K562 (cell line): Measurements from ENCODE around the gene DNAJC6. TPM values are rescaled to one million over a fixed set of nuclear protein-coding genes. Genes with fewer than 3 reads are reported as not detected.

Source experiments
- ARID1B ChIP-seq: fragments of 450-650 bp; IDR thresholded peaks from 2 replicates; pipeline ENCODE4 v1.6.1; 2016; ENCODE audit warnings: antibody characterized with exemption, mild to moderate bottlenecking, inconsistent platforms
- ATF1 ChIP-seq, 2 experiments: fragments of 450-650 bp in 1 of 2; IDR thresholded peaks; 2 replicates each; pipeline ENCODE4 v1.6.1; 2016; ENCODE audit warnings: missing compliant biosample characterization in 1 of 2, missing genetic modification characterization in 1 of 2
- CSDE1 ChIP-seq, 2 experiments: fragments of 450-650 bp; IDR thresholded peaks; 2 replicates each; pipeline ENCODE4 v1.6.1; 2016; ENCODE audit warnings: mild to moderate bottlenecking in 1 of 2
- ELF1 ChIP-seq: fragments of 200-800 bp; sonication (Bioruptor generic); IDR thresholded peaks from 2 replicates; pipeline ENCODE4 v1.6.1; 2016; ENCODE audit warnings: missing genetic modification characterization, missing compliant biosample characterization
- ETV1 ChIP-seq: fragments of 450-650 bp; conservative IDR thresholded peaks from 2 replicates; pipeline ENCODE4 v1.6.1; 2016; ENCODE audit warnings: missing genetic modification characterization, control low read depth, low read depth, missing compliant biosample characterization
- HDGF ChIP-seq: fragments of 450-650 bp; IDR thresholded peaks from 2 replicates; pipeline ENCODE4 v1.6.1; 2016
- JUND ChIP-seq, 2 experiments: IDR thresholded peaks; 2 replicates in 1 of 2; 3 replicates in 1 of 2; pipeline ENCODE4 v1.6.1; 2011; ENCODE audit warnings: borderline replicate concordance in 2 of 2, low read depth in 2 of 2, low read length in 2 of 2, improper control_type of control experiment in 1 of 2, missing biosample characterization in 1 of 2, missing genetic modification characterization in 1 of 2, missing genetic modification reagents in 1 of 2
- MCM7 ChIP-seq, 2 experiments: fragments of 450-650 bp; IDR thresholded peaks; 2 replicates each; pipeline ENCODE4 v1.6.1; 2016 to 2018
- MIER1 ChIP-seq: fragments of 450-650 bp; IDR thresholded peaks from 2 replicates; pipeline ENCODE4 v1.6.1; 2016; ENCODE audit warnings: antibody characterized with exemption, mild to moderate bottlenecking, low read depth
- POLR2H ChIP-seq: IDR thresholded peaks from 2 replicates; pipeline ENCODE4 v1.6.1; 2016; ENCODE audit warnings: missing genetic modification characterization, low read depth, mild to moderate bottlenecking, control low read depth, missing compliant biosample characterization, moderate library complexity
- RCOR1 ChIP-seq, 2 experiments: IDR thresholded peaks; 2 replicates each; pipeline ENCODE4 v1.6.1; 2012; ENCODE audit warnings: low read depth in 2 of 2, low read length in 2 of 2, borderline replicate concordance in 1 of 2, improper control_type of control experiment in 1 of 2
- ZNF143 ChIP-seq: sonication (generic); formaldehyde crosslinking; IDR thresholded peaks from 2 replicates; pipeline ENCODE4 v1.9.0; 2022; ENCODE audit warnings: mild to moderate bottlenecking, missing genetic modification reagents
- ZNF239 ChIP-seq: fragments of 250-450 bp; sonication (Bioruptor Pico); IDR thresholded peaks from 2 replicates; pipeline ENCODE4 v1.4.0; 2020; ENCODE audit warnings: mild to moderate bottlenecking
- ZNF253 ChIP-seq: fragments of 250-450 bp; sonication (Bioruptor Pico); conservative IDR thresholded peaks from 2 replicates; pipeline ENCODE4 v1.6.1; 2021; ENCODE audit warnings: mild to moderate bottlenecking
- ZNF57 ChIP-seq: fragments of 450-650 bp; formaldehyde crosslinking; IDR thresholded peaks from 2 replicates; pipeline ENCODE4 v1.4.0; 2020; ENCODE audit warnings: mild to moderate bottlenecking, moderate library complexity
- ZNF764 ChIP-seq: fragments of 250-450 bp; sonication (Bioruptor Pico); IDR thresholded peaks from 2 replicates; pipeline ENCODE4 v1.4.0; 2020; ENCODE audit warnings: low read depth, mild to moderate bottlenecking, moderate library complexity
- polyA plus RNA-seq, 8 experiments: library from polyadenylated mRNA; depleted of rRNA in 4 of 8; stranded (reverse) in 5 of 8; unstranded in 3 of 8; fragments of >200 nt; fragmentation: Nextera tagmentation in 2 of 8; fragmentation: Illumina TruSeq in 1 of 8; extraction: Ambion mirVana in 2 of 8; extraction: Trizol in 1 of 8; gene quantifications; 2 replicates each; pipeline versions ENCODE4 v1.2.1 to v1.2.3, GENCODE V29; 2011 to 2014; ENCODE audit warnings: inconsistent platforms in 1 of 8, missing spikeins in 1 of 8
- total RNA-seq, 7 experiments: library from RNA; depleted of rRNA in 6 of 7; stranded (reverse); fragments of >200 nt in 6 of 7; fragmentation: Illumina TruSeq in 2 of 7; extraction: Trizol in 2 of 7; gene quantifications; 2 replicates each; pipeline versions ENCODE4 v1.2.1 to v1.2.3, GENCODE V29; 2011 to 2021; ENCODE audit warnings: low replicate concordance in 1 of 7
- TF ChIP-seq, protein P1 (sequence below): IDR thresholded peaks from 2 replicates; pipeline ENCODE4 v1.6.1; 2011; ENCODE audit warnings: borderline replicate concordance, low read depth, mild to moderate bottlenecking, moderate library complexity, low read length; ENCODE audit not compliant: insufficient read depth, poor library complexity, severe bottlenecking
- TF ChIP-seq, protein P2 (sequence below), 2 experiments: fragments of 250-450 bp in 1 of 2; fragments of 450-650 bp in 1 of 2; sonication (Bioruptor Pico) in 1 of 2; IDR thresholded peaks; 2 replicates each; pipeline versions ENCODE4 v1.6.1 to v1.8.0; 2016 to 2021; ENCODE audit warnings: mild to moderate bottlenecking in 2 of 2, moderate library complexity in 2 of 2, missing compliant biosample characterization in 1 of 2, missing genetic modification characterization in 1 of 2
- TF ChIP-seq, protein P3 (sequence below): fragments of 250-450 bp; sonication (Bioruptor Pico); IDR thresholded peaks from 2 replicates; pipeline ENCODE4 v1.5.0; 2021; ENCODE audit warnings: mild to moderate bottlenecking, moderate library complexity
- TF ChIP-seq, protein P4 (sequence below): fragments of 450-650 bp; formaldehyde crosslinking; IDR thresholded peaks from 2 replicates; pipeline ENCODE4 v1.4.0; 2020; ENCODE audit warnings: mild to moderate bottlenecking

The DNAJC6 gene
- total and polyA plus RNA-seq, 9 of the 15 experiments (the other 6 are each of a cell fraction or from before 2014, with no cell fraction given), result 6.7 to 78.7 (median 28.0) TPM

DNA sequence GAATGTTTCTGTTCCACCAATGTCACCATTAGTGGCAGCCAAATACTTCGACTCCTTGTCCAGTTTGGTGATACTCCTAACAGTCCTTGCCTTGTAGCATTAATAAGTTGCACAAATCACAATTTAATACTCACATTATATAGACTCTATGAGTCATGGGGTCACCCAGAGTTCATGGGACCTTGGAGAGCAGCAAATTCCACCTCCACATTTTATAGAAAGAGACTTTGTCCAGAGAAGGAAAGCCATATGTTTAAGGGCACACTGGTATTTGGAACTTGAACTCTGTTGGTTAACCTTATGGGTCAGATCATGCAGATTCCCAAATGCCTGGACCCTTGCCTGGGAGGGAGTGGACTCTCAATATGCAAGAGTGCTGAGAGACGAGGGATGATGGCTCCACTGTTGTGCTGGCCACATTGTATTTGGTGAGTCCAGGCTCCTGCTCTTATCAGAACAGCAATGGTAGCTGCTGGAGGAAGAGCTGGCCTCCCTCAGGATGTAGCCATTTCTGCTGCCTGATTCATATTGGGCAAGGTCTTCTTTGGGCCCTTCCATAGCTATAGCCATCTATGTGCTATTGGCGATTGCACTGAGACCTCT lies 30.6 kb downstream of the DNAJC6 start (continued):
- TF ChIP-seq ETV1 (tag) (no peak), POLR2H (tag) (no peak), ZNF143 (CRISPR knock-in tag) (no peak), ARID1B (no peak), ZNF57 (CRISPR knock-in tag) (no peak), MCM7 (IDR thresholded peaks at IDR 0.05) (no peak), CSDE1 (IDR thresholded peaks at IDR 0.05) (no peak), HDGF (no peak), ZNF764 (CRISPR knock-in tag) (no peak), RCOR1 (IDR thresholded peaks at IDR 0.05; ENCODE audit: borderline replicate concordance in 1 of 2, low read depth in 2 of 2, low read length in 2 of 2) (no peak), ATF1 (CRISPR knock-in tag; IDR thresholded peaks at IDR 0.05) (no peak), ATF1 (tag; IDR thresholded peaks at IDR 0.05) (no peak), ELF1 (tag) (no peak), MIER1 (peak; percentile 88), ZNF239 (CRISPR knock-in tag) (no peak), JUND (IDR thresholded peaks at IDR 0.05; ENCODE audit: borderline replicate concordance, low read depth, low read length) (peak; percentile 78), JUND (tag; IDR thresholded peaks at IDR 0.05; ENCODE audit: borderline replicate concordance, low read depth, low read length) (peak; percentile 84; the same call in 1 of the 3 replicates), ZNF253 (no peak)
- TF ChIP-seq, protein P1, sequence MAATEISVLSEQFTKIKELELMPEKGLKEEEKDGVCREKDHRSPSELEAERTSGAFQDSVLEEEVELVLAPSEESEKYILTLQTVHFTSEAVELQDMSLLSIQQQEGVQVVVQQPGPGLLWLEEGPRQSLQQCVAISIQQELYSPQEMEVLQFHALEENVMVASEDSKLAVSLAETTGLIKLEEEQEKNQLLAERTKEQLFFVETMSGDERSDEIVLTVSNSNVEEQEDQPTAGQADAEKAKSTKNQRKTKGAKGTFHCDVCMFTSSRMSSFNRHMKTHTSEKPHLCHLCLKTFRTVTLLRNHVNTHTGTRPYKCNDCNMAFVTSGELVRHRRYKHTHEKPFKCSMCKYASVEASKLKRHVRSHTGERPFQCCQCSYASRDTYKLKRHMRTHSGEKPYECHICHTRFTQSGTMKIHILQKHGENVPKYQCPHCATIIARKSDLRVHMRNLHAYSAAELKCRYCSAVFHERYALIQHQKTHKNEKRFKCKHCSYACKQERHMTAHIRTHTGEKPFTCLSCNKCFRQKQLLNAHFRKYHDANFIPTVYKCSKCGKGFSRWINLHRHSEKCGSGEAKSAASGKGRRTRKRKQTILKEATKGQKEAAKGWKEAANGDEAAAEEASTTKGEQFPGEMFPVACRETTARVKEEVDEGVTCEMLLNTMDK, result no peak
- TF ChIP-seq, protein P2, sequence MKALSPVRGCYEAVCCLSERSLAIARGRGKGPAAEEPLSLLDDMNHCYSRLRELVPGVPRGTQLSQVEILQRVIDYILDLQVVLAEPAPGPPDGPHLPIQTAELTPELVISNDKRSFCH (CRISPR knock-in tag; IDR thresholded peaks at IDR 0.05), result no peak
- TF ChIP-seq, protein P2 (tag; IDR thresholded peaks at IDR 0.05), result no peak
- TF ChIP-seq, protein P3, sequence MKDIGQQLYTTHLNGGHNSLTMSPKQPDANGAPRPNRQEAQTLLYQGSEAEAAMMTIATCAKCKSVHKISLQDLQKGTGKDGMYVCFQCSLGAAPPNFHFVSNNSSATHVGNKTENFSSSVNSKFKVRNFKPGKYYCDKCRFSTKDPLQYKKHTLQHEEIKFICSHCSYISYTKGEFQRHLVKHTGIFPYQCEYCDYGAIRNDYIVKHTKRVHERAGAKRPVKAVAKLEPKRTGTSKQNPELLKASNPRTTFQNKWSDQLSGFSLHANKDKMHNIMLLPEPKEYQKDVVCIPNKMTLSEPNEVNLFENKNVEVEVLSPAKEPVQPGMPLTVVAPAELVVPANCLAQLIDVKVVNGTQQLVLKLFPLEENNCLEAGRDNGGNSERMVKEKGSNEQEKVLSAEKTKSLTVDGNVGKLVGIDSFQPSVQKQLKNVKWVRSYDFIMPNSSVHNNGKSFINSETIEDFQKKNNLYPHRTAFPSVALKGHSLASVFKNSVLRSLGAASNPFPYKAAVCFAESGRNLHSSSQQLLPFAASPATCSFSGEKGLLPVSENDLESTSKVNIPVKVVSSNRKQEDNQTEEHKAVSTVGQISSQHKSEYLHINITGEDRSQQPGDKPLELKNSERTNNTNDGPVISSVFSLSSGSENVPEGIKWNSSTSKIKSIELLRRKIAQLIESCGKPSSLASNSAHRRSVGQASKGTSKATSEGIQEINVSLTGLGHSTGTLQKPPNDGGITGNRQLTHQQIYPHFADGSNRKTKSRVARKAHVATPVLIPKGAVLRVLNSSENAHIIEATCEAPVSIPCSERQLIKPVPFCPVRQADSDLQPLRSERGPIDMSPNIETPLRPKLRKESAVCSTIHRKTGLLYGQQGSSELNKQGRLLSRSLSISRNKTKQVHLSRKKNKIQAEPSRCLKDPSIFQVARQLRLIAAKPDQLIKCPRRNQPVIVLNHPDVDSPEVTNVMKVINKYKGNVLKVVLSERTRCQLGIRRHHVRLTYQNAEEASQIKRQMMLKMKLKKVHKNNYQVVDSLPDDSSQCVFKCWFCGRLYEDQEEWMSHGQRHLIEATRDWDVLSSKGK, result no peak
- TF ChIP-seq, protein P4, sequence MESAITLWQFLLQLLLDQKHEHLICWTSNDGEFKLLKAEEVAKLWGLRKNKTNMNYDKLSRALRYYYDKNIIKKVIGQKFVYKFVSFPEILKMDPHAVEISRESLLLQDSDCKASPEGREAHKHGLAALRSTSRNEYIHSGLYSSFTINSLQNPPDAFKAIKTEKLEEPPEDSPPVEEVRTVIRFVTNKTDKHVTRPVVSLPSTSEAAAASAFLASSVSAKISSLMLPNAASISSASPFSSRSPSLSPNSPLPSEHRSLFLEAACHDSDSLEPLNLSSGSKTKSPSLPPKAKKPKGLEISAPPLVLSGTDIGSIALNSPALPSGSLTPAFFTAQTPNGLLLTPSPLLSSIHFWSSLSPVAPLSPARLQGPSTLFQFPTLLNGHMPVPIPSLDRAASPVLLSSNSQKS (CRISPR knock-in tag), result no peak
